ENCODE data around the gene KLF7.
"Not testable (repeated sequence)": the region's sequence is repeated elsewhere in the genome, so short reads cannot be mapped to it uniquely, and the experiment has no call there.

The KLF7 gene

DNA sequence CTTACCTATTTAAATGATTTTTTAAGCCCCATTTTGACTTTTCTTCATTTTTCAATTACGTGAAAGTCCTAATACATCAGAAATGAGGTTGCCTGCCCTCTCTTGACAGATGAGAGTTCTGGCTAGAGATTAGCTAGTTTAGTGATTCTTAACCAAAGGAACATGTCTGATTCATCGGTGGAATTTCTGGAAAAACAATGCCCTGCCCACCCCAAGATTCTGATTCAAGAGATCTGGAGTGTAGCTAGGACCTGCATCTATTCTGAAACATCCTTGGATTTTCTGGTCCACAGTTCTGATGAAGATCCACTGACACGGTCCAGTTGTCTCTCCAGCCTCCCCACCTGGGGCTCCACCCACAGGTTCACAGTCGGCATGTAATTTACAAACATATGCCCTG is 111.2 kb downstream of the KLF7 start:
- Mint-ChIP-seq H3K27ac (no peak overlapping the region), H3K4me1 (no peaks in the 10 kb centered on the region)
- no peak for ATAC-seq

DNA sequence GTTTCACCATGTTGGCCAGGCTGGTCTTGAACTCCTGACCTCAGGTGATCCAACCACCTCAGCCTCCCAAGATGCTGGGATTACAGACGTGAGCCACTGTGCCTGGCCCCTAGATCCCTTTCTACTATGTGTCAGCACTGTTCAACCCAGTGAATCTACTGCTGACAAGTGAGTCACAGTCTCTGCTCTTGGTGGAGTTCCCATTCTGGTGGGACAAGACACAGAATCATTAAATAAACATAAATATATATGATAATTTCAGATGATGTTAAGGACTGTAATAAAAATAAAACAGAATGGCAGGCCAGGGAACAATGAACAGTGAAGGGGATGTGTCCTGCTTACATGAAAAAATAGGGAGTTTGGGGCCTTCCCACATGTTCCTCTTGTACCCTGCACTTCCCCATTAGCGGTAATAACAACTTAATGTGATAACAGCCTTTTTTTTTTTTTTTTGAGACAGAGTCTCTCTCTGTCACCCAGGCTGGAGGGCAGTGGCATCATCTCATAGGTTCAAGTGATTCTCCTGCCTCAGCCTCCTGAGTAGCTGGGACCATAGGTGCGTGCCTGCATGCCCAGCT is 114.3 kb downstream of the KLF7 start:
- Mint-ChIP-seq H3K4me3 (no peak overlapping the region), H3K9me3 (peaks cover 0 to 9% of the 10 kb centered on the region in 2 donors), H3K27ac (no peak overlapping the region), H3K27me3 (no peaks in the 10 kb centered on the region), H3K4me1 (peaks cover 7% of the 10 kb centered on the region)
- DNase-seq (no peak), ATAC-seq (no peak)

More for the DNA sequence above, 111.2 kb downstream of the KLF7 start:
- H3K4me3 Mint-ChIP-seq: no peak overlapping the region
- peaks cover 7% of the 10 kb centered on the region for H3K27me3 Mint-ChIP-seq
- no peak for DNase-seq
- peaks cover 0 to 9% of the 10 kb centered on the region in 2 donors for H3K9me3 Mint-ChIP-seq

DNA sequence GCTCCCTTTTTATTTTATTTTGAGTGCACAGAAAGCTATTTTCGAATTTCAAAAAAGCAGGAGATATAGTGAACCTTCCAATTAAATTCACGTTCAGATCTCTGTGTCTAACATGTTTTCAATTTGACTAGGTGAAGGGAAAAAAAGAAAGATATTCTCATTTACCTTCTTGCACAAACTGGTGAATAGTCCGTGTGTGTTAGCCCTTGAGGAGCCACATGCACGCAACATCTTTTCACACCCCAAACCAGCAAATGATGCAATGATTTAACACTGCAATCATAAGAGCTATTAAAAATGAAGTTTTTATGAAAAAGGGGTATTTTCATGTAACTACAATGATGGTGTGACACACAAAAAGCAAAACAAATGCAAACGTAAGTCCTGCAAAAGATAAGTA is 116.6 kb downstream of the KLF7 start:
- ATAC-seq: no peak
- Mint-ChIP-seq H3K27ac (no peak overlapping the region), H3K4me3 (no peak overlapping the region), H3K27me3 (no peaks in the 10 kb centered on the region), H3K4me1 (peaks cover 16% of the 10 kb centered on the region), H3K9me3 (peaks cover 0 to 9% of the 10 kb centered on the region in 2 donors)
- DNase-seq: no peak

DNA sequence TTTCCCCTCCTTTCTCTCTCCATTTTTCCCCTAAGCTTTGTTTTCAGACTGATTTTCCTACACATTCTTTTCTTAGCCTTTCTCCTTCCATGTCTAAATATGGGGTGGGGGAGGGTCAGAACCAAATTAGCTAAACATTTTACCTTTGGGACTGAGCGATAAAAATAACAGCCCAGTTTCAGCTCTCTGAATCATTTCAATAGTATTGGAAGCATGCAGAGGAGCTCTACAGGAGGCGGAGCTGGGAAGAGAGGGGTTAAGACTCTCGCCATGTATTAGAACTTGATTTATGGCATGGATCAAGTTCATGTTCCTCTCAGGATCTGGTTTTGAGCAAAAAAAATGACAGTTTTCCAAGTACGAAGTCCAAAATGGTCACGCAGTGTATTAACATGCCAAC is 117.3 kb downstream of the KLF7 start:
- H3K4me1 Mint-ChIP-seq: peaks cover 16% of the 10 kb centered on the region
- no peak overlapping the region for H3K4me3 Mint-ChIP-seq
- ATAC-seq (no peak), DNase-seq (no peak)
- H3K9me3 Mint-ChIP-seq: peaks cover 0 to 9% of the 10 kb centered on the region in 2 donors
- H3K27ac Mint-ChIP-seq: no peak overlapping the region
- H3K27me3 Mint-ChIP-seq: no peaks in the 10 kb centered on the region

DNA sequence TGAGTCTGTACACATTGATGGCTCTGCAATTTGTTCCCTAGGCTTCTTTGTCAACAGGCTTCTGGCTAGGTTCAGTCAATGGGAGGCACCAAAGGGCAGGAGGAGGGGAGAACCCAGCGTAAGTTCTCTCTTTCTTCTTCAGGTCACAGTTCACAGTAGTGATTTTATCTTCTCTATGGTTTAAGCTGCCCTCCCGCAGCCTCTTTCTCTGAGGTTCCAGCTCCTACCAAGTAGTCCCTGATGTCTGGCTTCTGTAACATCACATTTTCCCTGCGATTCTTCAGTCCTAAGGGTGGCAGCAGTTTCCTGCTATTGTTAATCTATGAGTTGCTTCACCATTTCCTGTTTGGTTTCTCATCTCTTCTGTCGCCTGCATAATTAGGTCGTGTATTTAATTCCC is 119.0 kb downstream of the KLF7 start:
- Mint-ChIP-seq H3K4me3 (peak overlapping the region in 1 of 2 donors; percentile 42), H3K27me3 (no peaks in the 10 kb centered on the region), H3K4me1 (peaks cover 16% of the 10 kb centered on the region), H3K27ac (peak overlapping the region; percentile 83 to 85), H3K9me3 (no peaks in the 10 kb centered on the region)
- DNase-seq (peak; percentile 13 to 21), ATAC-seq (peak; percentile 89)

DNA sequence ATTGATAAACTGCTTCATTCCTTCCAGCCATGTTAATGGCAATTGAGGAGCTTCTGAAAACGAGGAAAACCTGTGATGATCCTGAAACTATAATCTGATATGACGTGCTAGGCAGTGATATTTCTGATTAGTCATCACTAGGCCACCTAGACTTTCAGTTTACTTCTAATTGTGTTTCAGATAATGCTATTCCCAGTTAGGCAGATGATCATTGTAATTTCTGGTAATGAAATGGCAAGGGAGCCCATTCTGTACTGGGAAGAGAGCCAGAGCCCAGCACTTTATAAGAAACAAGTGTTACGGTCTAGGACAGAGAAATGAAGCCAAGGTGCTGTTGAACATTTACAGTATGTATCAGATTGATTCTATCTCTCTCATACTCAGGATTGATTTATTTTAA is 120.2 kb downstream of the KLF7 start:
- Mint-ChIP-seq H3K27me3 (no peaks in the 10 kb centered on the region), H3K9me3 (no peaks in the 10 kb centered on the region), H3K4me1 (peaks cover 16% of the 10 kb centered on the region), H3K4me3 (no peak overlapping the region), H3K27ac (no peak overlapping the region)
- ATAC-seq: no peak
- DNase-seq: no peak

DNA sequence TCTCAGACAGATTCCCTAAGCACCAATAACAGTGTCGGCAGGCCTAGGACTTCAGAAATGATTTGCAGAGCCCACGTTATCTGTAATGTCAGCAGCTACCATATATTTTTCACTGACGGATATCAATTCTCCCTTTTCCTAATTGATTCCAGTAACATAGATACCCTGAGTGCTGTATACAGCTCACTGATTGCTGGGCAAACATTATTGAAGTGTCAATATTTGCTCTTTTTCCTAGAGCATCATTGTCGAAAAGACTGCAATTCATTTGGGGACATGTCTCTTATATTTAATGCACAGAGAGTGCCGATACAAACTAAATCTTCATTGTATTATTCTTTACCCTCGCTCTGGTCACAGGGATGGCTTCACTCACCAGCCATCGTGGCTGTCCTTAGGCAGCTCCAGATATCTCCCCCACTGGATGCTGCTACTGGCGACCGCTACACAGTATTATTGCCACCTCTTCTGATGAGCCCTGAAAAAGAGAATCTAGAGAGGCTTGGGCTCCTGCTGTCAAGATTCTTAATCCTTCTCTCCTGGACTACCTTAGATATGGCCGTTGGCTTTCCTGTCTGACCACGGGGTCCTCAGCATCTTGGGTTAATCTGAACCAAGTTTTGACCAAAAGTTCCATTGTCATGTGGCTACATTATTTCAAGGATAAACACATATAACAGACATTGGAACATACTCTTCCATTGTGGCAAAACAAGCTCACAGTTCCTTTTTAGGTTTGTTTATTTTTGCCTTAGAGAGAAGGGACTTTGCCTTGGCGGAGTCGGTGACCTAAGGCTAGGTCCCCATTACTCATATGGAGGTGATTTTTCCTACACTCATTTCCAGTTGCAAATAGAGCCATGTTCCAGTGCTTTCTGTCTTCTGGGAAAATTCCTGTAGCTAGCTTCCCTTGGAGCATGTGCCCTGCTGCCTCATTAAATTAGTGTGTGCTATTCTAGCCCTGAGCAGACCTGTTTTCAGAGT is 121.1 kb downstream of the KLF7 start:
- no peaks in the 10 kb centered on the region for H3K9me3 Mint-ChIP-seq
- no peak overlapping the region for H3K4me3 Mint-ChIP-seq
- DNase-seq: no peak
- no peak overlapping the region for H3K27ac Mint-ChIP-seq
- peaks cover 16% of the 10 kb centered on the region for H3K4me1 Mint-ChIP-seq
- H3K27me3 Mint-ChIP-seq: no peaks in the 10 kb centered on the region
- no peak for ATAC-seq

DNA sequence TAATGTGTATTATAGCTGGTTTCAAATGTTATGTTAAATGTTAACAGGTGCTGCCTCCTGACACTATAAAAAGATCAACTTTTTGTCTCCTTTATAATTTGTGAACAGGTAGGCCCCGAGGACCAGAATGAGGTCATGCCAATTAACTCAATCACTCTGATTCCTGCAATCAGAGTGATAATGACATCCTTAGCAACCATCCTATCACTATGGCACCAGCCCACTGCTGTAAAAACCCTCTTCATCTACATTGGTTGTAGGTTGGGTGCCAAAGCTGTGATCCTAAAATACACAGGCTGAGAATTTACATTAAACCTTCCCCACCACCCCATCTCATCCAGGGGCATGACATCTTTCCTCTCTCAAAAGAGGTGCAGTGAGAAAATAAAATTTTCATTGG is 122.9 kb downstream of the KLF7 start:
- Mint-ChIP-seq H3K9me3 (no peaks in the 10 kb centered on the region), H3K4me3 (no peak overlapping the region), H3K27ac (no peak overlapping the region), H3K4me1 (peaks cover 16% of the 10 kb centered on the region), H3K27me3 (no peaks in the 10 kb centered on the region)
- ATAC-seq (no peak), DNase-seq (no peak)

DNA sequence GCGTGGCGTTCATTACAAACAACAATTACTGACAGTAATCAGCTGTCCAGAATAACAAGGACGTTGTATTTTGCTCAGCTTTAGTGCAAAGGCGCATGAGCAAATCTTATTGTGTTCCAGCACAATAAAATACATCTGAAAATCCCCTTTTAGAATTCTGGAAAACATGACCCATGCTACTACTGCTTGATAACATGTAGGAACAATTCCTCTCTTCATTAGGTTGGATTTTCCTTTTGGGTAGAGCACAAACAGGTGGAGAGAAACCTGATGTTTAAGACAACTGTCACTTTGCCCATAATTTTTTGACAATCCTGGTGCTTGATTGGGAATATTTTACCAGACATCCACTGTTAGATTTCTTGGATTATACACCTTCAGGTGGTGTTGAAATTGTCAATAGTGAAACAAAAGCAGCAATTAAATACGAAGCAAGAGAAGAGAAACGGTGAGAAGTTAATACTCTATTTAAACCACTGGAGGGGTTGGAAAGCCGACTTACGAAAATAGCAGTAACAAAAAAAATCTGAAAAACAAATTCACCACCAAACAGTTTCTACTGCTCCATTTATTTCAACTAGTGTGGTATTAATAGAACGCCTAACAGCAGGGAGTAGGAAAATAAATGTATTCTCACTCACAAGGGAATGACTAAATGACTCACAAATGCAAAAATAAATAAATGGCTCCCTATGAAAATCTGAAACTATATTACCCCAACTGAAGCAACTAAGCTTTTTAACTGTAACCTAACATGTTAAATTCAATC is 123.8 kb downstream of the KLF7 start:
- H3K27me3 Mint-ChIP-seq: no peaks in the 10 kb centered on the region
- no peak overlapping the region for H3K27ac Mint-ChIP-seq
- no peak overlapping the region for H3K4me3 Mint-ChIP-seq
- peaks cover 13% of the 10 kb centered on the region for H3K4me1 Mint-ChIP-seq
- no peaks in the 10 kb centered on the region for H3K9me3 Mint-ChIP-seq
- ATAC-seq (no peak), DNase-seq (no peak)

DNA sequence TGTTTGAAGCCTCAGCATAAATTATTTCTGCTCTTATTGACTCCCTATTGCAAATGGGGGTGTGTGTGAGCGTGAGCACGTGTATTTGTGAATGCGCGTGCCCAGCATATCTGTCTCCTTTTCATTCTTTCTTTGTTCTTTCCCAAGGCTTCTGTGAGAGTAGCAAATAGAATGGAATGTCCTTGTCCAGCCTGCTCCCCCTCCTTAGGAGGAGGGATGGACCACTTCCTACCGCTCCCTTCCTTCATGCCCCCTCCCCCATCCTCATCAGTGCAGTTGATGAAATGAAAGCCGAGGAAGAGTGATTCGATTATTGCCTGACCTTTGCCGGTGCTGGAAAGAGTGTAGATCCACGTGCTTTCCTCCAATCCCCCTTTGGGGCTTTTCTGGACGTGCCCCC is 124.5 kb downstream of the KLF7 start:
- Mint-ChIP-seq H3K4me3 (no peak overlapping the region), H3K27ac (no peak overlapping the region), H3K4me1 (peaks cover 6% of the 10 kb centered on the region), H3K27me3 (peaks cover 4% of the 10 kb centered on the region), H3K9me3 (no peaks in the 10 kb centered on the region)
- DNase-seq (no peak), ATAC-seq (no peak)

DNA sequence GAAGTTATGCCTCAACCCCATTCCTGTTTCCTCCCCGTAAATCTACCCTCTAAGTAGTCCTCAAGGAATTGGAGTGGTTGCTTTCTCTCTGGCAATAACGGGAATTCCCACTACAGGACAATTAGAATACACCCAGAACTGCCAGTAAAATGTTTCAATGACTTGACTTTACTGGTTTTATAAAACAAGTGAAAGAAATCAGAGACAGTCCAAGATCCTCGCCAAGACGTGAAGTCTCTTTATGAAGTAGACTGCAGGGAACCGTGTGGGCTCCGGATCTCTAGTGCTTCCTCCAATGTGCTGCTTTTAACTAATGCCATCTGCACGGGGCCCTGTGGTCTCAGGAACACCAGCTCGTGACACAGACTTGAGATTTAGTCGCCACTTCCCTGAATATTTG is 125.1 kb downstream of the KLF7 start:
- H3K4me1 Mint-ChIP-seq: peaks cover under 1% of the 10 kb centered on the region
- no peak for ATAC-seq
- peaks cover 5% of the 10 kb centered on the region for H3K27me3 Mint-ChIP-seq
- DNase-seq: no peak
- no peaks in the 10 kb centered on the region for H3K9me3 Mint-ChIP-seq
- H3K4me3 Mint-ChIP-seq: no peak overlapping the region
- H3K27ac Mint-ChIP-seq: no peak overlapping the region

DNA sequence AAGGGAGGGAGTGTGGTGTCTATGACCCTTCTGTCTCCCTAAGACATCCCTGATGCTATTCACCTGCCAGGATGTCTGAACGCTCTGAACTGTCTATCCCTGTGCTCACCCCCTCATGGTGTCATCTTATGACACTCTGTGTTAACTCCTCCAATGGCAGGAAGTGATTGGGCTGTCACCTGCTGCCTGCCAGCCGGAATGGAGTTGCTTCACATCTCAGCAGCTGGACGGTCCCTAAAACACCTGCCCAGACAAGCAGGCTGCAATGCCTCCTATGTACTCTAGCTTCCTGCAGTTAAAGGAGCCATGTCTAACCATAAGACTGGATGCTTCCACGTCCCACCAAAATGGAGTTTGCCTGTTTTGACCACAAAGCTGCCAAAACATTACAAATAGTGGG is 126.5 kb downstream of the KLF7 start:
- DNase-seq (no peak), ATAC-seq (no peak)
- H3K4me1 Mint-ChIP-seq: no peaks in the 10 kb centered on the region
- H3K27me3 Mint-ChIP-seq: peaks cover 5% of the 10 kb centered on the region
- no peaks in the 10 kb centered on the region for H3K9me3 Mint-ChIP-seq
- H3K4me3 Mint-ChIP-seq: no peak overlapping the region
- H3K27ac Mint-ChIP-seq: no peak overlapping the region

DNA sequence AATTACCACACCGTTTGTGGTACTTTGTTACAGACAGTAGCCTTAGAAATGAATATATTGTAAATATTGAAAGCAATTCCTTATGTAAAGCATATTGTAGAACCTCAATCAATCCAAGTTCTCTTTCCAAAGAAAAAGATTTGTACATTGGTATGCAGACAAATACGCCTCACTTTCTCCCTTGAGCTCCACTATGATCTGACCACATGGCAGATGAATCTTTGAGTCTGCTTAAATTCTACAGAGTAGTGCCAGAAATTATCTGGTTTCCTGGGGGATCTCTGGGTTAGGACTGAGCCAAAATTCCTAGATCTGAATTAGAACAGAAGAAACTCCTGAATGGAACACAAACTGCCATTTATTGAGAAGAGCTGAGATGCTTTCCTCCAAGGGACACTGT is 127.4 kb downstream of the KLF7 start:
- H3K4me1 Mint-ChIP-seq: no peaks in the 10 kb centered on the region
- no peak for DNase-seq
- peaks cover 5% of the 10 kb centered on the region for H3K27me3 Mint-ChIP-seq
- peaks cover 4 to 5% of the 10 kb centered on the region in 2 donors for H3K9me3 Mint-ChIP-seq
- H3K4me3 Mint-ChIP-seq: no peak overlapping the region
- no peak for ATAC-seq
- no peak overlapping the region for H3K27ac Mint-ChIP-seq

DNA sequence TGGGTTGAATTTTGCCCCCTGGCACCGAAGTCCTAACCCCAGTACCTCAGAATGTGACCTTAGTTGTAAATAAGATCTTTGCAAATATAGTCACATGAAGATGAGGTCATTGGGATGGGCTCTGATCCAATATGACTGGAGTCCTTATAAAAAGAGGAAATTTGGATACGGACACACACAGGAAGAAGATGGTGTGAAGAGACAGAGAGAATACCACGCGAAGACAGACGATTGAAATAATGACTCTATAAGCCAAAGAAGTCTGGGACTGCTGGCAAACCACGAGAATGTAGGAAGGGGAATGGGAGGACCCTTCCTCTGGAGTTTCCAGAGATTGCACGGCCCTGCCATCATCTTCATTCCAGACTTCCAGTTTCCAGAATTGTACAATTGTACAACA is 127.9 kb downstream of the KLF7 start:
- Mint-ChIP-seq H3K27me3 (peaks cover 5% of the 10 kb centered on the region), H3K27ac (no peak overlapping the region), H3K4me3 (no peak overlapping the region), H3K4me1 (no peaks in the 10 kb centered on the region), H3K9me3 (peaks cover 5 to 9% of the 10 kb centered on the region in 2 donors)
- DNase-seq (no peak), ATAC-seq (no peak)

DNA sequence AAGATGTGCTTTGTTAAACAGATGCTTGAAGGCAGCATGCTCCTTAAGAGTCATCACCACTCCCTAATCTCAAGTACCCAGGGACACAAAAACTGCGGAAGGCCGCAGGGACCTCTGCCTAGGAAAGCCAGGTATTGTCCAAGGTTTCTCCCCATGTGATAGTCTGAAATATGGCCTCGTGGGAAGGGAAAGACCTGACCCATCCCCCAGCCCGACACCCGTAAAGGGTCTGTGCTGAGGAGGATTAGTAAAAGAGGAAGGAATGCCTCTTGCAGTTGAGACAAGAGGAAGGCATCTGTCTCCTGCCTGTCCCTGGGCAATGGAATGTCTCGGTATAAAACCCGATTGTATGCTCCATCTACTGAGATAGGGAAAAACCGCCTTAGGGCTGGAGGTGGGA is 128.7 kb downstream of the KLF7 start:
- H3K4me3 Mint-ChIP-seq, H3K27ac Mint-ChIP-seq, H3K4me1 Mint-ChIP-seq, H3K27me3 Mint-ChIP-seq, DNase-seq, ATAC-seq: not testable (repeated sequence)
- peaks cover 7 to 12% of the 10 kb centered on the region in 2 donors for H3K9me3 Mint-ChIP-seq

DNA sequence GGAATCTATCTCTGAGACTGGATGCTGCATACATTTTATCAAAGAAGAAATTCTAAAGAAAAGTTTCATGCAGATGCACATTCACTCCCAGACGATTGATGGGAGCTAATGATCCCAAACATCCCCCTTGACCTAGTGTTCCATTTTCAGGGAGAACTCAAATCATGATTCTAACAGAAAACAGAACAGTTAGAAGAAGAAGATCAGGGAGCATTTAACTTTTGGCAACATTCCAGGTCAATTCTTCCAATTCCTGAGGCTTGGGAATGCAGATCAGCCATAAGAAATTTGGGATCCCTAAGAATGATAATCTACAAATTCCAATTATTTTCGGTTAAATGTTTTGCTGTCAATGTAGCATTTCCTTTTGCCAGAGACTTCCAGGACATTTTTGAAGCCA is 129.9 kb downstream of the KLF7 start:
- H3K27me3 Mint-ChIP-seq: peaks cover 5% of the 10 kb centered on the region

More for the DNA sequence above, 129.9 kb downstream of the KLF7 start:
- no peak for DNase-seq
- H3K4me3 Mint-ChIP-seq: no peak overlapping the region
- H3K9me3 Mint-ChIP-seq: peaks cover 12% of the 10 kb centered on the region in 2 donors
- ATAC-seq: no peak
- no peak overlapping the region for H3K27ac Mint-ChIP-seq
- H3K4me1 Mint-ChIP-seq: no peaks in the 10 kb centered on the region
